WTC11 (cell line): ENCODE results near the gene COL5A1. TPM values are rescaled to one million over a fixed set of nuclear protein-coding genes. Genes with fewer than 3 reads are reported as not detected.

Experiments used
- ATAC-seq: fragments of 200-7000 bp; cut with Tn5 transposase; 2 replicates; pipeline ENCODE4 v1.10.0; 2021; ENCODE audit warnings: mild to moderate bottlenecking, moderate library complexity
- CTCF ChIA-PET: fragments of 300-600 bp; sonication (Branson Sonifier 250); formaldehyde crosslinking; loops from one replicate; lab custom pipeline; 2021; ENCODE audit warnings: antibody characterized with exemption; lab: Charles Lee
- POLR2A ChIA-PET: fragments of 350-600 bp; sonication (Branson Sonifier 250); formaldehyde crosslinking; loops from one replicate; lab custom pipeline; 2021; ENCODE audit warnings: antibody characterized with exemption; lab: Charles Lee
- DNase-seq: peaks from one replicate; pipeline ENCODE4 v3.0.0; 2021; ENCODE audit warnings: low spot score
- H3K27ac Mint-ChIP-seq: 2 replicates; pipeline ENCODE4 v1.8.0; 2021; ENCODE audit warnings: mixed read lengths
- H3K27me3 Mint-ChIP-seq: 2 replicates; pipeline ENCODE4 v1.8.0; 2021; ENCODE audit warnings: low read depth, mild to moderate bottlenecking, moderate library complexity, mixed read lengths
- H3K36me3 Mint-ChIP-seq: 2 replicates; pipeline ENCODE4 v1.8.0; 2021; ENCODE audit warnings: mixed read lengths
- H3K4me1 Mint-ChIP-seq: 2 replicates; pipeline ENCODE4 v1.8.0; 2022; ENCODE audit warnings: mixed read lengths
- H3K4me3 Mint-ChIP-seq: 2 replicates; pipeline ENCODE4 v1.8.0; 2021; ENCODE audit warnings: mild to moderate bottlenecking, moderate library complexity, mixed read lengths
- H3K9me3 Mint-ChIP-seq: 2 replicates; pipeline ENCODE4 v1.8.0; 2021; ENCODE audit warnings: mixed read lengths
- AFF4 ChIP-seq: sonication (generic); formaldehyde crosslinking; IDR thresholded peaks from 2 replicates; pipeline ENCODE4 v1.8.1; 2023; ENCODE audit warnings: mild to moderate bottlenecking, missing genetic modification reagents, borderline replicate concordance
- AR ChIP-seq: fragments of 250-450 bp; sonication (Bioruptor Pico); IDR thresholded peaks from 2 replicates; pipeline ENCODE4 v1.9.0; 2021; ENCODE audit warnings: mild to moderate bottlenecking
- ATF2 ChIP-seq: sonication (generic); formaldehyde crosslinking; IDR thresholded peaks from 2 replicates; pipeline ENCODE4 v1.8.1; 2022; ENCODE audit warnings: low read depth, missing genetic modification reagents, borderline replicate concordance
- CBFB ChIP-seq: sonication (generic); formaldehyde crosslinking; IDR thresholded peaks from 2 replicates; pipeline ENCODE4 v1.8.1; 2022; ENCODE audit warnings: mild to moderate bottlenecking, low read depth, missing genetic modification reagents
- CREB1 ChIP-seq: sonication (generic); formaldehyde crosslinking; IDR thresholded peaks from 2 replicates; pipeline ENCODE4 v1.8.0; 2023; ENCODE audit warnings: mild to moderate bottlenecking, missing genetic modification reagents
- ELF4 ChIP-seq: sonication (generic); formaldehyde crosslinking; IDR thresholded peaks from 2 replicates; pipeline ENCODE4 v1.8.1; 2022; ENCODE audit warnings: low read depth, mild to moderate bottlenecking, moderate library complexity, missing genetic modification reagents
- EMX1 ChIP-seq: fragments of 250-450 bp; sonication (Bioruptor Pico); IDR thresholded peaks from 2 replicates; pipeline ENCODE4 v1.8.0; 2021; ENCODE audit warnings: mild to moderate bottlenecking
- ESRRA ChIP-seq: sonication (generic); formaldehyde crosslinking; IDR thresholded peaks from 2 replicates; pipeline ENCODE4 v1.8.1; 2022; ENCODE audit warnings: mild to moderate bottlenecking, missing genetic modification reagents, borderline replicate concordance
- ETV6 ChIP-seq: sonication (generic); formaldehyde crosslinking; IDR thresholded peaks from 2 replicates; pipeline ENCODE4 v1.8.1; 2022; ENCODE audit warnings: mild to moderate bottlenecking, missing genetic modification reagents
- FOXJ3 ChIP-seq: sonication (generic); formaldehyde crosslinking; IDR thresholded peaks from 2 replicates; pipeline ENCODE4 v1.9.0; 2021; ENCODE audit warnings: missing genetic modification reagents, mild to moderate bottlenecking, borderline replicate concordance
- FOXP4 ChIP-seq: sonication (generic); formaldehyde crosslinking; IDR thresholded peaks from 2 replicates; pipeline ENCODE4 v1.8.0; 2022; ENCODE audit warnings: mild to moderate bottlenecking, missing genetic modification reagents
- HMGA2 ChIP-seq: fragments of 250-450 bp; sonication (Bioruptor Pico); IDR thresholded peaks from 2 replicates; pipeline ENCODE4 v1.4.0; 2021; ENCODE audit warnings: mild to moderate bottlenecking, moderate library complexity
- IRF2 ChIP-seq: sonication (generic); formaldehyde crosslinking; IDR thresholded peaks from 2 replicates; pipeline ENCODE4 v1.8.0; 2022; ENCODE audit warnings: low read depth, missing genetic modification reagents, borderline replicate concordance
- KAT7 ChIP-seq: sonication (generic); formaldehyde crosslinking; IDR thresholded peaks from 2 replicates; pipeline ENCODE4 v1.8.1; 2023; ENCODE audit warnings: missing genetic modification reagents, mild to moderate bottlenecking, borderline replicate concordance
- NR1H2 ChIP-seq: sonication (generic); formaldehyde crosslinking; IDR thresholded peaks from 2 replicates; pipeline ENCODE4 v1.9.0; 2021; ENCODE audit warnings: mild to moderate bottlenecking, moderate library complexity, missing genetic modification reagents
- PRRX2 ChIP-seq: fragments of 250-450 bp; sonication (Bioruptor Pico); IDR thresholded peaks from 2 replicates; pipeline ENCODE4 v1.8.0; 2021; ENCODE audit warnings: mild to moderate bottlenecking
- RORB ChIP-seq: fragments of 250-450 bp; sonication (Bioruptor Pico); IDR thresholded peaks from 2 replicates; pipeline ENCODE4 v1.9.0; 2021; ENCODE audit warnings: mild to moderate bottlenecking
- TCF7 ChIP-seq: sonication (generic); formaldehyde crosslinking; IDR thresholded peaks from 2 replicates; pipeline ENCODE4 v1.8.0; 2022; ENCODE audit warnings: mild to moderate bottlenecking, low read depth, missing genetic modification reagents, moderate library complexity
- TEAD1 ChIP-seq: sonication (generic); formaldehyde crosslinking; IDR thresholded peaks from 2 replicates; pipeline ENCODE4 v1.8.0; 2022; ENCODE audit warnings: mild to moderate bottlenecking, missing genetic modification reagents
- TEAD4 ChIP-seq: sonication (generic); formaldehyde crosslinking; IDR thresholded peaks from 2 replicates; pipeline ENCODE4 v1.8.0; 2022; ENCODE audit warnings: mild to moderate bottlenecking, missing genetic modification reagents
- USF1 ChIP-seq: sonication (generic); formaldehyde crosslinking; IDR thresholded peaks from 2 replicates; pipeline ENCODE4 v1.8.0; 2022; ENCODE audit warnings: mild to moderate bottlenecking, missing genetic modification reagents
- ZNF232 ChIP-seq: sonication (generic); formaldehyde crosslinking; IDR thresholded peaks from 2 replicates; pipeline ENCODE4 v1.8.0; 2022; ENCODE audit warnings: mild to moderate bottlenecking, missing genetic modification reagents
- ZNF317 ChIP-seq: sonication (generic); formaldehyde crosslinking; IDR thresholded peaks from 2 replicates; pipeline ENCODE4 v1.8.1; 2023; ENCODE audit warnings: low read depth, mild to moderate bottlenecking, moderate library complexity, missing genetic modification reagents, borderline replicate concordance
- total RNA-seq: library from RNA; stranded (reverse); gene quantifications from 3 replicates; pipeline ENCODE4 v1.2.3, GENCODE V29; 2021

The COL5A1 gene
- total RNA-seq, 1 experiment from 2014 or later, result 13.5 TPM

GRCh38 chr9:134614256-134614655, 27.3 kb upstream of the COL5A1 start:
- H3K27ac Mint-ChIP-seq, result no peak overlapping the region

GRCh38 chr9:134616341-134616740, 25.3 kb upstream of the COL5A1 start:
- Mint-ChIP-seq H3K9me3 (peaks cover 40% of the 10 kb centered on the region), H3K27me3 (peaks cover 11% of the 10 kb centered on the region), H3K4me3 (no peak overlapping the region), H3K27ac (no peak overlapping the region), H3K4me1 (no peaks in the 10 kb centered on the region), H3K36me3 (peaks cover 24% of the 10 kb centered on the region)
- TF ChIP-seq FOXJ3 (CRISPR knock-in tag) (no peak), CREB1 (no peak), USF1 (CRISPR knock-in tag) (no peak), EMX1 (CRISPR knock-in tag) (no peak), ELF4 (CRISPR knock-in tag) (no peak), ATF2 (CRISPR knock-in tag) (no peak), NR1H2 (CRISPR knock-in tag) (no peak), TEAD4 (no peak), FOXP4 (CRISPR knock-in tag) (no peak), HMGA2 (CRISPR knock-in tag) (no peak), ZNF317 (CRISPR knock-in tag) (no peak), IRF2 (CRISPR knock-in tag) (no peak), ZNF232 (CRISPR knock-in tag) (no peak), CBFB (no peak), RORB (CRISPR knock-in tag) (no peak), AFF4 (CRISPR knock-in tag) (no peak), AR (no peak), TEAD1 (no peak), PRRX2 (CRISPR knock-in tag) (no peak), TCF7 (CRISPR knock-in tag) (no peak)
- ChIA-PET CTCF (no interaction called here), POLR2A (no interaction called here)
- ATAC-seq (no peak), DNase-seq (no peak)

More at GRCh38 chr9:134614256-134614655, 27.3 kb upstream of the COL5A1 start:
- ATAC-seq, result no peak
- peaks cover 46% of the 10 kb centered on the region for H3K9me3 Mint-ChIP-seq
- CTCF ChIA-PET, result no interaction called here
- no peak overlapping the region for H3K4me3 Mint-ChIP-seq
- no peak for DNase-seq
- POLR2A ChIA-PET, result no interaction called here
- H3K27me3 Mint-ChIP-seq, result peaks cover 11% of the 10 kb centered on the region
- no peaks in the 10 kb centered on the region for H3K4me1 Mint-ChIP-seq
- no peak for TF ChIP-seq ESRRA (CRISPR knock-in tag)
- no peak for TF ChIP-seq ETV6
- peak; percentile 91 for TF ChIP-seq ZNF317 (CRISPR knock-in tag)
- no peak for TF ChIP-seq ATF2 (CRISPR knock-in tag)
- TF ChIP-seq KAT7 (CRISPR knock-in tag), result no peak
- H3K36me3 Mint-ChIP-seq, result peaks cover 24% of the 10 kb centered on the region
